HCT116 (cell line): ENCODE results near the gene CSNK2A1. TPM values are rescaled to one million over a fixed set of nuclear protein-coding genes. Genes with fewer than 3 reads are reported as not detected.

Source experiments
- ATAC-seq: fragments of 200-7000 bp; cut with Tn5 transposase; 2 replicates; pipeline ENCODE4 v1.9.1; 2020; ENCODE audit warnings: mild to moderate bottlenecking, moderate library complexity
- BruUV-seq: library from RNA; stranded (reverse); fragments of 400-500 nt; replicated peaks from 2 replicates; lab custom pipeline; 2021; lab: Mats Ljungman, UMichigan
- CTCF ChIA-PET: fragments of 300-600 bp; sonication (Branson Sonifier 250); formaldehyde crosslinking; loops from one replicate; lab custom pipeline; 2021; ENCODE audit warnings: antibody characterized with exemption; lab: Charles Lee
- POLR2A ChIA-PET: fragments of 300-600, 350-600 bp; sonication (Branson Sonifier 250); formaldehyde crosslinking; loops from one replicate; lab custom pipeline; 2021; ENCODE audit warnings: antibody characterized with exemption; lab: Charles Lee
- RAD21 ChIA-PET, 2 experiments: fragments of 300-600 bp; sonication (Branson Sonifier 250); formaldehyde crosslinking; loops; one replicate each; lab custom pipeline; 2023; ENCODE audit warnings: low total read pairs in 2 of 2; ENCODE audit not compliant: uncharacterized antibody in 2 of 2, unreplicated experiment in 2 of 2, low non-redundant PET in 1 of 2; lab: Charles Lee
- DNase-seq: peaks from one replicate; pipeline ENCODE4 v3.0.0-alpha.2; 2010; ENCODE audit warnings: low read depth, low spot score
- H2AFZ ChIP-seq: fragments of 200-600 bp; shearing (Covaris generic), sonication (generic); 2 replicates; pipeline ENCODE4 v1.6.1; 2017; ENCODE audit warnings: low read depth, mixed run types, mixed read lengths, antibody characterized with exemption, low read length; ENCODE audit not compliant: poor library complexity, severe bottlenecking
- H3K27ac ChIP-seq: 2 replicates; pipeline ENCODE4 v1.5.1; 2012; ENCODE audit warnings: low read depth, low read length
- H3K27me3 ChIP-seq: fragments of 200-600 bp; sonication (generic); 2 replicates; pipeline ENCODE4 v1.6.1; 2016; ENCODE audit warnings: mixed run types, low read length, mixed read lengths; ENCODE audit not compliant: insufficient read depth
- H3K36me3 ChIP-seq, 2 experiments: fragments of 200-500 bp in 1 of 2; fragments of 200-600 bp in 1 of 2; sonication (Bioruptor generic) in 1 of 2; sonication (generic) in 1 of 2; 2 replicates each; pipeline versions ENCODE4 v1.5.1 to v1.6.1; 2014 to 2016; ENCODE audit warnings: low read length in 2 of 2, inconsistent platforms in 1 of 2, mixed read lengths in 1 of 2, mixed run types in 1 of 2; ENCODE audit not compliant: insufficient read depth in 2 of 2, control insufficient read depth in 1 of 2
- H3K4me1 ChIP-seq, 2 experiments: fragments of 200-600 bp in 1 of 2; sonication (generic) in 1 of 2; 2 replicates each; pipeline versions ENCODE4 v1.5.1 to v1.6.1; 2012 to 2017; ENCODE audit warnings: low read length in 2 of 2, inconsistent platforms in 1 of 2, mild to moderate bottlenecking in 1 of 2, mixed read lengths in 1 of 2, mixed run types in 1 of 2, moderate library complexity in 1 of 2; ENCODE audit not compliant: insufficient read depth in 2 of 2, control insufficient read depth in 1 of 2
- H3K4me2 ChIP-seq: fragments of 200-600 bp; sonication (generic); 2 replicates; pipeline ENCODE4 v1.6.1; 2017; ENCODE audit warnings: mixed run types, low read length, mixed read lengths
- H3K4me3 ChIP-seq, 2 experiments: fragments of 200-600 bp in 1 of 2; sonication (generic) in 1 of 2; replicated peaks in 1 of 2; 2 replicates each; pipeline ENCODE4 v1.5.1; 2011 to 2016; ENCODE audit warnings: low read length in 2 of 2, control low read depth in 1 of 2, low read depth in 1 of 2, mild to moderate bottlenecking in 1 of 2, mixed read lengths in 1 of 2, mixed run types in 1 of 2
- H3K79me2 ChIP-seq: fragments of 200-600 bp; sonication (generic); 2 replicates; pipeline ENCODE4 v1.6.1; 2017; ENCODE audit warnings: mild to moderate bottlenecking, mixed run types, low read length, moderate library complexity, mixed read lengths; ENCODE audit not compliant: insufficient read depth
- H3K9ac ChIP-seq: fragments of 200-600 bp; sonication (generic); 2 replicates; pipeline ENCODE4 v1.6.1; 2016; ENCODE audit warnings: low read length, mixed read lengths
- H3K9me2 ChIP-seq: fragments of 200-600 bp; sonication (generic), shearing (Covaris generic); 2 replicates; pipeline ENCODE4 v1.6.1; 2017; ENCODE audit warnings: mixed run types, mild to moderate bottlenecking, moderate library complexity; ENCODE audit not compliant: insufficient read depth
- H3K9me3 ChIP-seq, 2 experiments: fragments of 200-500 bp in 1 of 2; fragments of 200-600 bp in 1 of 2; sonication (Bioruptor generic) in 1 of 2; sonication (generic) in 1 of 2; 2 replicates each; pipeline ENCODE4 v1.6.1; 2014 to 2017; ENCODE audit warnings: low read length in 2 of 2, mixed read lengths in 2 of 2, inconsistent platforms in 1 of 2, low read depth in 1 of 2, mild to moderate bottlenecking in 1 of 2, mixed run types in 1 of 2, moderate library complexity in 1 of 2; ENCODE audit not compliant: control insufficient read depth in 1 of 2, insufficient read depth in 1 of 2
- H4K20me1 ChIP-seq: fragments of 200-600 bp; sonication (generic), shearing (Covaris generic); 2 replicates; pipeline ENCODE4 v1.6.1; 2017; ENCODE audit warnings: mixed run types, mild to moderate bottlenecking, moderate library complexity; ENCODE audit not compliant: insufficient read depth
- ATF3 ChIP-seq: IDR thresholded peaks from 2 replicates; pipeline ENCODE4 v1.6.1; 2012
- CBX3 ChIP-seq: IDR thresholded peaks from 2 replicates; pipeline ENCODE4 v1.6.1; 2012; ENCODE audit warnings: low read depth
- EGR1 ChIP-seq: IDR thresholded peaks from 2 replicates; pipeline ENCODE4 v1.6.1; 2012; ENCODE audit warnings: low read depth
- ELF1 ChIP-seq: IDR thresholded peaks from 2 replicates; pipeline ENCODE4 v1.6.1; 2012; ENCODE audit warnings: low read depth, borderline replicate concordance
- EZH2 ChIP-seq: fragments of 200-600 bp; sonication (generic); IDR thresholded peaks from 2 replicates; pipeline ENCODE4 v1.6.1; 2017; ENCODE audit warnings: antibody characterized with exemption, mixed run types
- EZH2phosphoT487 ChIP-seq: fragments of 200-600 bp; IDR thresholded peaks from 2 replicates; pipeline ENCODE4 v1.6.1; 2018; ENCODE audit warnings: antibody characterized with exemption, borderline replicate concordance
- JUND ChIP-seq: IDR thresholded peaks from 2 replicates; pipeline ENCODE4 v1.6.1; 2012
- RAD21 ChIP-seq: IDR thresholded peaks from 2 replicates; pipeline ENCODE4 v1.6.1; 2012; ENCODE audit warnings: low read depth, mild to moderate bottlenecking
- SP1 ChIP-seq: IDR thresholded peaks from 2 replicates; pipeline ENCODE4 v1.6.1; 2012; ENCODE audit warnings: low read depth
- SRF ChIP-seq: IDR thresholded peaks from 2 replicates; pipeline ENCODE4 v1.6.1; 2012; ENCODE audit warnings: low read depth
- intact Hi-C: fragments of 100-400 bp; cut with micrococcal nuclease; formaldehyde crosslinking; loops from 2 replicates; pipeline ENCODE4 v1.10.0; 2022
- total RNA-seq: library from RNA; stranded (reverse); gene quantifications from one replicate; pipeline ENCODE4 v1.2.1, GENCODE V29; 2021; ENCODE audit not compliant: unreplicated experiment

CSNK2A1 gene
- total RNA-seq, 1 experiment from 2014 or later = 284 TPM

GRCh38 chr20:440636-441035, 103.0 kb downstream of the CSNK2A1 start:
- peaks cover 44 to 68% of the 10 kb centered on the region in 2 experiments for H3K36me3 ChIP-seq
- H3K9me2 ChIP-seq = no peaks in the 10 kb centered on the region
- RAD21 ChIA-PET = no interaction called here
- DNase-seq (no peak), ATAC-seq (no peak)
- POLR2A ChIA-PET = no interaction called here
- no peaks in the 10 kb centered on the region for H3K9me3 ChIP-seq
- CTCF ChIA-PET = no interaction called here
- no peak overlapping the region for H3K4me2 ChIP-seq
- no peaks in the 10 kb centered on the region for H4K20me1 ChIP-seq
- H3K79me2 ChIP-seq = peaks cover 1% of the 10 kb centered on the region; the same call in 1 of the 2 replicates
- H3K27me3 ChIP-seq = no peaks in the 10 kb centered on the region
- no peak overlapping the region for H3K27ac ChIP-seq
- no peak overlapping the region for H2AFZ ChIP-seq
- H3K4me3 ChIP-seq = no peak overlapping the region
- H3K9ac ChIP-seq = no peak overlapping the region
- BruUV-seq = no TSS peak
- intact Hi-C loops = no loop called here
- no peak for TF ChIP-seq SP1
- no peak for TF ChIP-seq EZH2
- no peak for TF ChIP-seq CBX3
- no peak for TF ChIP-seq SRF
- TF ChIP-seq ATF3 = no peak
- 0 out of 4 replicates have a peak, but pooled peaks cover 0 to 4% of the 10 kb centered on the region in 2 experiments for H3K4me1 ChIP-seq

- Histone ChIP-seq H4K20me1 (no peaks in the 10 kb centered on the region), H3K27ac (no peak overlapping the region), H3K36me3 (peaks cover 42 to 70% of the 10 kb centered on the region in 2 experiments), H3K4me2 (no peak overlapping the region), H2AFZ (no peak overlapping the region), H3K4me3 (no peak overlapping the region), H3K9me3 (no peaks in the 10 kb centered on the region), H3K27me3 (no peaks in the 10 kb centered on the region), H3K4me1 (0 out of 4 replicates have a peak, but pooled peaks cover 0 to 3% of the 10 kb centered on the region in 2 experiments), H3K79me2 (no peaks in the 10 kb centered on the region; the same call in 1 of the 2 replicates), H3K9ac (no peak overlapping the region), H3K9me2 (no peaks in the 10 kb centered on the region)
- no TSS peak for BruUV-seq
- ChIA-PET POLR2A (no interaction called here), RAD21 (no interaction called here), CTCF (no interaction called here)
- ATAC-seq (no peak), DNase-seq (no peak)
- TF ChIP-seq RAD21 = no peak
- no peak for TF ChIP-seq JUND
- TF ChIP-seq EZH2 = no peak
- TF ChIP-seq ELF1 = no peak
- no peak for TF ChIP-seq ATF3
- no peak for TF ChIP-seq EGR1
- TF ChIP-seq CBX3 = no peak
- no peak for TF ChIP-seq EZH2phosphoT487
- intact Hi-C loops = no loop called here
Observed at GRCh38 chr20:440148-440547, 103.4 kb downstream of the CSNK2A1 start.
